ENCODE results near the gene DAW1. TPM values are rescaled to one million over a fixed set of nuclear protein-coding genes. Genes with fewer than 3 reads are reported as not detected.
A peak's percentile ranks its signal among the peaks of the same experiment; 100 is the strongest.

The DAW1 gene
- total and polyA plus RNA-seq, 2 experiments from 2014 or later, result 0.57 TPM; not detected in 1

GRCh38 chr2:227880460-227880859 is 9.0 kb downstream of the DAW1 start:
- TF ChIP-seq, protein P1, sequence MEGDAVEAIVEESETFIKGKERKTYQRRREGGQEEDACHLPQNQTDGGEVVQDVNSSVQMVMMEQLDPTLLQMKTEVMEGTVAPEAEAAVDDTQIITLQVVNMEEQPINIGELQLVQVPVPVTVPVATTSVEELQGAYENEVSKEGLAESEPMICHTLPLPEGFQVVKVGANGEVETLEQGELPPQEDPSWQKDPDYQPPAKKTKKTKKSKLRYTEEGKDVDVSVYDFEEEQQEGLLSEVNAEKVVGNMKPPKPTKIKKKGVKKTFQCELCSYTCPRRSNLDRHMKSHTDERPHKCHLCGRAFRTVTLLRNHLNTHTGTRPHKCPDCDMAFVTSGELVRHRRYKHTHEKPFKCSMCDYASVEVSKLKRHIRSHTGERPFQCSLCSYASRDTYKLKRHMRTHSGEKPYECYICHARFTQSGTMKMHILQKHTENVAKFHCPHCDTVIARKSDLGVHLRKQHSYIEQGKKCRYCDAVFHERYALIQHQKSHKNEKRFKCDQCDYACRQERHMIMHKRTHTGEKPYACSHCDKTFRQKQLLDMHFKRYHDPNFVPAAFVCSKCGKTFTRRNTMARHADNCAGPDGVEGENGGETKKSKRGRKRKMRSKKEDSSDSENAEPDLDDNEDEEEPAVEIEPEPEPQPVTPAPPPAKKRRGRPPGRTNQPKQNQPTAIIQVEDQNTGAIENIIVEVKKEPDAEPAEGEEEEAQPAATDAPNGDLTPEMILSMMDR (IDR thresholded peaks at IDR 0.05; ENCODE audit: low read depth, low read length), result no peak
- no peak overlapping the region for H3K27ac ChIP-seq

GRCh38 chr2:227881866-227882517 is 10.6 kb downstream of the DAW1 start:
- TF ChIP-seq, protein P1 (IDR thresholded peaks at IDR 0.05; ENCODE audit: low read depth, low read length), result no peak
- DNase-seq (ENCODE audit: low read depth in 1 of 2, low spot score in 1 of 2), result no peak
- Histone ChIP-seq H3K27me3 (no peaks in the 10 kb centered on the region), H3K27ac (no peak overlapping the region), H3K4me3 (no peak overlapping the region), H3K4me1 (ENCODE audit: low read depth) (no peaks in the 10 kb centered on the region), H3K36me3 (no peaks in the 10 kb centered on the region), H3K9me3 (ENCODE audit: low read depth) (no peaks in the 10 kb centered on the region)

More at GRCh38 chr2:227880460-227880859, 9.0 kb downstream of the DAW1 start:
- Histone ChIP-seq H3K9me3 (ENCODE audit: low read depth) (no peaks in the 10 kb centered on the region), H3K4me1 (ENCODE audit: low read depth) (no peaks in the 10 kb centered on the region), H3K27me3 (no peaks in the 10 kb centered on the region), H3K36me3 (no peaks in the 10 kb centered on the region), H3K4me3 (no peak overlapping the region)
- DNase-seq (ENCODE audit: low read depth in 1 of 2, low spot score in 1 of 2), result no peak

GRCh38 chr2:227884511-227884947 is 13.1 kb downstream of the DAW1 start:
- H3K4me3 ChIP-seq, result no peak overlapping the region
- H3K4me1 ChIP-seq (ENCODE audit: low read depth), result no peaks in the 10 kb centered on the region
- no peaks in the 10 kb centered on the region for H3K9me3 ChIP-seq (ENCODE audit: low read depth)
- no peak overlapping the region for H3K27ac ChIP-seq
- TF ChIP-seq, protein P1 (IDR thresholded peaks at IDR 0.05; ENCODE audit: low read depth, low read length), result peak; percentile 88
- DNase-seq (ENCODE audit: low read depth in 1 of 2, low spot score in 1 of 2), result peak; percentile 70 to 80
- H3K36me3 ChIP-seq, result no peaks in the 10 kb centered on the region
- H3K27me3 ChIP-seq, result no peaks in the 10 kb centered on the region

DNA sequence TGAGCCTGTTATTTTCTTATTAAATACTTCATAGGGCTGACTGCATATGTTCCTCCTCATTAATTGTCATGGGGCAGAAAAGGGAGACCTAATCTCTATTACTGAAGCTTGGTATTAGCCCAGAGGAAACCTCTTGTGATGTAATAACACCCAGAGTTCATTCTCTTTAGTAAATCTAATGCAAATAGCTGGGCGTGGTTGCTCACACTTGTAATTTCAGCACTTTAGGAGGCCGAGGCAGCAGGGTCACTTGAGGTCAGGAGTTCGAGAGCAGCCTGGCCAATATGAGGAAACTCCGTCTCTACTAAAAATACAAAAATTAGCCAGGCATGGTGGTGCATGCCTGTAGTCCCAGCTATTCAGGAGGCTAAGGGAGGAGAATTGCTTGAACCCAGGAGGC is 14.7 kb downstream of the DAW1 start:
- Histone ChIP-seq H3K4me1 (ENCODE audit: low read depth) (no peaks in the 10 kb centered on the region), H3K4me3 (no peak overlapping the region), H3K27ac (no peak overlapping the region), H3K27me3 (no peaks in the 10 kb centered on the region), H3K36me3 (no peaks in the 10 kb centered on the region), H3K9me3 (ENCODE audit: low read depth) (no peaks in the 10 kb centered on the region)
- no peak for DNase-seq (ENCODE audit: low read depth in 1 of 2, low spot score in 1 of 2)
- TF ChIP-seq, protein P1 (IDR thresholded peaks at IDR 0.05; ENCODE audit: low read depth, low read length), result no peak

GRCh38 chr2:227888289-227888688 is 16.9 kb downstream of the DAW1 start:
- Histone ChIP-seq H3K27ac (no peak overlapping the region), H3K4me3 (no peak overlapping the region), H3K9me3 (ENCODE audit: low read depth) (no peaks in the 10 kb centered on the region), H3K27me3 (no peaks in the 10 kb centered on the region), H3K36me3 (no peaks in the 10 kb centered on the region), H3K4me1 (ENCODE audit: low read depth) (no peaks in the 10 kb centered on the region)
- TF ChIP-seq, protein P1 (IDR thresholded peaks at IDR 0.05; ENCODE audit: low read depth, low read length), result no peak
- peak in 1 of 2 donors; percentile 18 for DNase-seq (ENCODE audit: low read depth in 1 of 2, low spot score in 1 of 2)
